Measurements from ENCODE around the gene CIPC.

The CIPC gene

GRCh38 chr14:77158175-77158881 is 60.3 kb downstream of the CIPC start:
- DNase-seq = peak; percentile 53
- no peaks in the 10 kb centered on the region for H3K36me3 Mint-ChIP-seq (ENCODE audit: low read depth)
- no peak for TF ChIP-seq CTCF (IDR thresholded peaks at IDR 0.05)
- H3K4me1 Mint-ChIP-seq = peaks cover 22% of the 10 kb centered on the region
- peak overlapping the region; percentile 14 for H3K4me3 Mint-ChIP-seq
- peaks cover 25% of the 10 kb centered on the region for H3K27me3 Mint-ChIP-seq (ENCODE audit: low read depth, poor library complexity)
- H3K27ac Mint-ChIP-seq = no peak overlapping the region
- no peaks in the 10 kb centered on the region for H3K9me3 Mint-ChIP-seq

- Mint-ChIP-seq H3K27me3 (ENCODE audit: low read depth, poor library complexity) (peaks cover 21% of the 10 kb centered on the region), H3K4me3 (peak overlapping the region; percentile 14), H3K4me1 (peaks cover 22% of the 10 kb centered on the region), H3K27ac (no peak overlapping the region), H3K36me3 (ENCODE audit: low read depth) (no peaks in the 10 kb centered on the region), H3K9me3 (no peaks in the 10 kb centered on the region)
- TF ChIP-seq CTCF (IDR thresholded peaks at IDR 0.05) = no peak
- DNase-seq = no peak
Observed at GRCh38 chr14:77158882-77159255, 60.8 kb downstream of the CIPC start.

- Mint-ChIP-seq H3K27ac (no peak overlapping the region), H3K9me3 (no peaks in the 10 kb centered on the region), H3K36me3 (ENCODE audit: low read depth) (no peaks in the 10 kb centered on the region), H3K27me3 (ENCODE audit: low read depth, poor library complexity) (peaks cover 11% of the 10 kb centered on the region), H3K4me1 (peaks cover 17% of the 10 kb centered on the region), H3K4me3 (no peak overlapping the region)
- no peak for TF ChIP-seq CTCF (IDR thresholded peaks at IDR 0.05)
- DNase-seq = no peak
Observed at GRCh38 chr14:77161011-77161410, 63.0 kb downstream of the CIPC start.
